Testis (tissue), 3 donors: ENCODE measurements around the gene SCRT2. TPM values are rescaled to one million over a fixed set of nuclear protein-coding genes. Genes with fewer than 3 reads are reported as not detected.

Experiments used
- DNase-seq: peaks from one replicate; pipeline ENCODE4 v3.0.0-alpha.2; 2019
- H3K27ac ChIP-seq, 2 donors: fragments of 200-600 bp; sonication (generic); one replicate each; pipeline ENCODE4 v1.5.1; 2019
- H3K27me3 ChIP-seq: fragments of 200-600 bp; sonication (generic); one replicate; pipeline ENCODE4 v1.5.1; 2019
- H3K36me3 ChIP-seq: fragments of 200-600 bp; sonication (generic); one replicate; pipeline ENCODE4 v1.5.1; 2017; ENCODE audit warnings: low read depth; ENCODE audit errors: missing control alignments
- H3K4me1 ChIP-seq: fragments of 200-600 bp; sonication (generic); one replicate; pipeline ENCODE4 v1.5.1; 2019
- H3K4me3 ChIP-seq, 2 donors: fragments of 200-600 bp; sonication (generic); one replicate each; pipeline ENCODE4 v1.5.1; 2017 to 2019
- H3K9me3 ChIP-seq: fragments of 200-600 bp; sonication (generic); one replicate; pipeline ENCODE4 v1.5.1; 2017
- POLR2A ChIP-seq: fragments of 450-650 bp; IDR thresholded peaks from one replicate; pipeline ENCODE4 v1.6.1; 2017; ENCODE audit warnings: antibody characterized with exemption, mild to moderate bottlenecking, moderate library complexity
- WGBS, 2 donors: methylation state at CpG; one replicate each; pipeline ENCODE4 v1.1.5; 2018; 5-methylcytosine and 5-hydroxymethylcytosine counted together
- intact Hi-C: fragments of 100-400 bp; cut with DNase I; formaldehyde crosslinking; loops from one replicate; pipeline ENCODE4 v1.15.1; 2023; ENCODE audit warnings: low total_unique reads
- polyA plus RNA-seq: library from polyadenylated mRNA; stranded (reverse); fragments of 350-450 nt; fragmentation: Illumina TruSeq; extraction: RNeasy Lipid Tissue Mini Kit (QIAGEN cat#74804); gene quantifications from one replicate; pipeline ENCODE4 v1.2.3, GENCODE V29; 2014; ENCODE audit warnings: low read depth, low replicate concordance; ENCODE audit not compliant: insufficient read depth
- total RNA-seq, 2 donors: library from RNA; depleted of rRNA; stranded (reverse); fragments of >200 nt; gene quantifications; one replicate each; pipeline ENCODE4 v1.2.3, GENCODE V29; 2016
- TF ChIP-seq, protein P1 (sequence below), 3 experiments: fragments of 450-650 bp in 2 of 3; fragments of 200-600 bp in 1 of 3; sonication (generic) in 1 of 3; IDR thresholded peaks; one replicate each; pipeline ENCODE4 v1.5.1; 2016 to 2019; ENCODE audit warnings: antibody characterized with exemption in 3 of 3, mild to moderate bottlenecking in 2 of 3, moderate library complexity in 1 of 3

The SCRT2 gene
- total and polyA plus RNA-seq, 3 donors from 2014 or later, result 0.13 to 0.39 (median 0.19) TPM

DNA sequence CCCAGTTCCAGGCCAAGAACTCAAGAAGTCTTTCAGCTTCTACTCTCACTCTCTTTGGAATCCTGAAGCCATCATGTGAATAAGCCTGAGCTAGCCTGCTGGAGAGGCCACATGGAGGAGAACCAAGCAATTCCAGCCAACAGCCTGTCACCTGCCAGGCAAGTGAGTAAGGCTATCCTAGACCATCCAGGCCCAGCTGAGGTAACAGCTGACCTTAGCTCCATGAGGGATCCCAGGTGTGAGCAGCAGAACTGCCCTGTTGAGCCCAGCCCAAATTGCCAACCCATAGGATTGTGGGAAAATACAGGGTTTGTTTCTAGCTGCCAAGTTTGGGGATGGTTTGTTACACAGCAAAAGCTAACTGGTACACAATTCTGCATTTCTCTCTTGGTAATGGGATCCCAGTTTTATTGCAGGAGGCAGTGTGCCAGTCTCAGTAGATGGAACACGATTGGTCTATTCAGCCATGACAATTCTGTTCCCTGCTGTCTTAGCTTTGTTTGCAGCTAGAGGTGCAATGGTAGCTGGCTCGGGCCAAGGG is 28.1 kb downstream of the SCRT2 start:
- no peak overlapping the region for H3K4me3 ChIP-seq
- peaks cover 12% of the 10 kb centered on the region for H3K4me1 ChIP-seq
- H3K27ac ChIP-seq, result no peak overlapping the region
- TF ChIP-seq, protein P1, sequence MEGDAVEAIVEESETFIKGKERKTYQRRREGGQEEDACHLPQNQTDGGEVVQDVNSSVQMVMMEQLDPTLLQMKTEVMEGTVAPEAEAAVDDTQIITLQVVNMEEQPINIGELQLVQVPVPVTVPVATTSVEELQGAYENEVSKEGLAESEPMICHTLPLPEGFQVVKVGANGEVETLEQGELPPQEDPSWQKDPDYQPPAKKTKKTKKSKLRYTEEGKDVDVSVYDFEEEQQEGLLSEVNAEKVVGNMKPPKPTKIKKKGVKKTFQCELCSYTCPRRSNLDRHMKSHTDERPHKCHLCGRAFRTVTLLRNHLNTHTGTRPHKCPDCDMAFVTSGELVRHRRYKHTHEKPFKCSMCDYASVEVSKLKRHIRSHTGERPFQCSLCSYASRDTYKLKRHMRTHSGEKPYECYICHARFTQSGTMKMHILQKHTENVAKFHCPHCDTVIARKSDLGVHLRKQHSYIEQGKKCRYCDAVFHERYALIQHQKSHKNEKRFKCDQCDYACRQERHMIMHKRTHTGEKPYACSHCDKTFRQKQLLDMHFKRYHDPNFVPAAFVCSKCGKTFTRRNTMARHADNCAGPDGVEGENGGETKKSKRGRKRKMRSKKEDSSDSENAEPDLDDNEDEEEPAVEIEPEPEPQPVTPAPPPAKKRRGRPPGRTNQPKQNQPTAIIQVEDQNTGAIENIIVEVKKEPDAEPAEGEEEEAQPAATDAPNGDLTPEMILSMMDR (IDR thresholded peaks at IDR 0.05), result no peak
- TF ChIP-seq POLR2A, result no peak
- H3K27me3 ChIP-seq, result no peaks in the 10 kb centered on the region
- H3K36me3 ChIP-seq, result no peaks in the 10 kb centered on the region
- intact Hi-C loops, result loop anchor here (5.0 kb wide), 1 partner anchor 85 kb away; no protein-coding TSS in a partner anchor
- no peak for DNase-seq
- WGBS, 2 donors, result 91 to 93% methylated on average over 2 of the region's 2 CpGs
- no peaks in the 10 kb centered on the region for H3K9me3 ChIP-seq

DNA sequence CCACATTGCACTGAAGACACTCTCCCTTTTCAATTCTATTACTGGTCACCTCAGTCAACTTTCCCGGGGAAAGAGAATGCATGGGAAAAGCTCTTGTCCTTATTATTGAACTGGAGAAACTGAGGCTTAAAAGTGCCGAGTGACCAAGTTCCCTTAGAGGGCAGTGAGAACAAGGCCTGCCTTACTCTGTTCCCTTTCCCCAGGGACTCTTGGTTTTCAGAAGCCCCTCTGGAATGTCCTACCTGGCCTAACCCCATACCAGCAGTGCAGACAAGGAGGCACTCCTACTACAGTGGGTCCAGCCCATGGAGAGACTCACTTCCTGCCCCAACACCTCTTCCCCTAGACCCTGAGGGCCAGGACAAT is 28.8 kb downstream of the SCRT2 start:
- WGBS, 2 donors, result 83 to 85% methylated on average over 2 of the region's 2 CpGs
- intact Hi-C loops, result loop anchor here (5.0 kb wide), 1 partner anchor 85 kb away; no protein-coding TSS in a partner anchor
- TF ChIP-seq POLR2A, result no peak
- TF ChIP-seq, protein P1 (IDR thresholded peaks at IDR 0.05), result no peak

DNA sequence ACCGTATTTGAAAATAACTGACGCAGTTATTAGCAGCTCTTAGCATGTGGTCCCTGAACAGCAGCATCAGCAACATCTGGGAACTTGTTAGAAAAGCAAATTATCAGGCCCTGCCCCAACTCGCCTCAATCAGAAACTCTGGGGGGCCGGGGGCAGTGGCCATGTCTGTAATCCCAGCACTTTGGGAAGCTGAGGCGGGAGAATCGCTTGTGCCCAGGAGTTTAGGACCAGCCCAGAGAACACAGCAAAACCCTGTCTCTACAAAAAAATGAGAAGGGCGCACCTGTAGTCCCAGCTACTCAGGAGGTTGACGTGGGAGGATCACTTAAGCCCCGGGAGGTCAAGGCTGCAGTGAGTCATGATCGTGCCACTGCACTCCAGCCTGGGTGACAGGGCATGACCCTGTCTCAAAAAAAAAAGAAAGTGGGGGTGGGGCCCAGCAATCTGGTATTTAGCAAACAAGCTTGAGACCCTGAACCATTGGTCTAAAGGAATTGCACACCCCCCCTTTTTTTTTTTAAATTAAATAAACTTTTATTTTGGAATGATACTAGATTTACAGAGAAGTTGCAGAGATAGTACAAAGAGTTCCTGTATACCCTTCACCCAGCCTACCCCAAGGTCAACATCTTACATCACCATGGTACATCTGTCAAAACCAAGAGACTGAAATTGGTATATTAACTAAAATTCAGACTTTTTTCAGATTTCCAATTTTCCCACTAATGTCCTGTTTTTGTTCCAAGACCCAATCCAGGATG is 29.3 kb downstream of the SCRT2 start:
- no peak for DNase-seq
- TF ChIP-seq POLR2A, result no peak
- TF ChIP-seq, protein P1 (IDR thresholded peaks at IDR 0.05), result no peak
- no peak overlapping the region for H3K4me3 ChIP-seq
- 58 to 70% methylated on average over 10 of the region's 10 CpGs for WGBS, 2 donors
- H3K4me1 ChIP-seq, result peaks cover 4% of the 10 kb centered on the region
- intact Hi-C loops, result loop anchor here (5.0 kb wide), 1 partner anchor 84 kb away; no protein-coding TSS in a partner anchor
- H3K27me3 ChIP-seq, result no peaks in the 10 kb centered on the region
- H3K27ac ChIP-seq, result no peak overlapping the region
- H3K9me3 ChIP-seq, result no peaks in the 10 kb centered on the region
- no peaks in the 10 kb centered on the region for H3K36me3 ChIP-seq

More for the DNA sequence above, 28.8 kb downstream of the SCRT2 start:
- Histone ChIP-seq H3K27ac (no peak overlapping the region), H3K36me3 (no peaks in the 10 kb centered on the region), H3K4me3 (no peak overlapping the region), H3K27me3 (no peaks in the 10 kb centered on the region), H3K4me1 (peaks cover 5% of the 10 kb centered on the region), H3K9me3 (no peaks in the 10 kb centered on the region)
- no peak for DNase-seq

DNA sequence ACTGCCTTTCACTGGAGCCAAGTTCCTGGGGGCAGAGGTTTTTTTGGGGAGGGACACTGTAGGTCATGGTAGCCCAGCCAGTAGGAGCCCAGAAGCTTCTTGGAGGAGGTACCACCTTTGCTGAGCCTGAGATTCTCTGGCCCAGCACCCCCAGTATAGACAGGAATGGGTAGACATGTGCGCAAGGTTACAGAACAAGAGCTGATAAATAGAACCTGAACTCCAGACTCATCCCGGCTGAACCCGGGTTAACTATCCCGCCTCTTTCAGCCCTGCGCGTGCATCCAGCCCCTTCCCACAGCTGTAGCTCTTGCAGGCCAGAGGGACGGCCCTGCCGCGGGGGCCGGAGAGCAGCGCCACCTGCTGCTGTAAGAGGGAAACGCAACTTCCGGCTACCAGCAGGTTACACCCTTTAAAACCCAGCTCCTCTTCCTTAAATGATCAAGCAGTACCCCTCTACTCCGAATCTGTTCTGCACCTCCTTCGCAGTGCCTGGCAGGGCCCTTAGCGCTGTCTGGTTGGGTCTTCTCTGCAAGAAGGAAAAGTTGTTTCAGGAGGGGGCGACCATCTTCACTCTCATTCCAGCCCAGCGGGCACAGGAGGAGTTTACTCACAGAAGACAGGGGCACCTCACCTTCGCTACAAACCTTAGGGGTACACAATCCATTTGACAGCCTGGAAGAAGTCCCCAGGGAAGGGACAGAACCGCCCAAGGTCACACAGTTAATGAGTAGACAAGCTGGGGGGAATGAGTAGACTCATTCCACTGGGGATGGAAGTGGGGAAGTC is 30.1 kb downstream of the SCRT2 start:
- peak; percentile 82 for DNase-seq
- intact Hi-C loops, result loop anchor here (5.0 kb wide), 1 partner anchor 83 kb away; no protein-coding TSS in a partner anchor
- Histone ChIP-seq H3K27ac (no peak overlapping the region), H3K9me3 (no peaks in the 10 kb centered on the region), H3K36me3 (no peaks in the 10 kb centered on the region), H3K27me3 (no peaks in the 10 kb centered on the region), H3K4me3 (no peak overlapping the region), H3K4me1 (peaks cover 4% of the 10 kb centered on the region)
- no peak for TF ChIP-seq POLR2A
- TF ChIP-seq, protein P1 (IDR thresholded peaks at IDR 0.05), result peak; percentile 72 to 92 (median 92)
- WGBS, 2 donors, result 13 to 14% methylated on average over 20 of the region's 20 CpGs
